NCI-H2029 (cell line): ENCODE data around the gene KMT5B.
"Not testable (repeated sequence)": the region's sequence is repeated elsewhere in the genome, so short reads cannot be mapped to it uniquely, and the experiment has no call there.

Experiments used
- DNase-seq: peaks from one replicate; lab custom pipeline; 2025; lab: John Stamatoyannopoulos, UW

KMT5B gene

GRCh38 chr11:68213135-68213515 lies at the start of gene KMT5B:
TSS of gene KMT5B (minus strand) at chr11:68213296. CDS start at chr11:68190076, 23,220 bp downstream.
- DNase-seq, result no peak

GRCh38 chr11:68262544-68262827 lies 49.4 kb upstream of the KMT5B start:
- no peak for DNase-seq

GRCh38 chr11:68261749-68262543 lies 48.9 kb upstream of the KMT5B start:
- no peak for DNase-seq

GRCh38 chr11:68261006-68261405 lies 47.9 kb upstream of the KMT5B start:
- DNase-seq, result no peak

- DNase-seq, result no peak
These were observed 47.4 kb upstream of the KMT5B start for GRCh38 chr11:68260484-68260883.

GRCh38 chr11:68259122-68259959 lies 46.2 kb upstream of the KMT5B start:
- DNase-seq, result no peak

GRCh38 chr11:68258363-68258765 lies 45.3 kb upstream of the KMT5B start:
- DNase-seq, result no peak

- peak; percentile 95 for DNase-seq
These were observed 44.6 kb upstream of the KMT5B start for GRCh38 chr11:68257477-68258362.

GRCh38 chr11:68256331-68256741 lies 43.2 kb upstream of the KMT5B start:
- no peak for DNase-seq

GRCh38 chr11:68255526-68255925 lies 42.4 kb upstream of the KMT5B start:
- no peak for DNase-seq

- no peak for DNase-seq
These were observed 41.3 kb upstream of the KMT5B start for GRCh38 chr11:68254421-68254820.

GRCh38 chr11:68251765-68252164 lies 38.7 kb upstream of the KMT5B start:
- DNase-seq, result no peak

- DNase-seq, result not testable (repeated sequence)
These were observed 31.8 kb upstream of the KMT5B start for GRCh38 chr11:68244912-68245311.

- not testable (repeated sequence) for DNase-seq
These were observed 30.8 kb upstream of the KMT5B start for GRCh38 chr11:68243847-68244246.

- no peak for DNase-seq
These were observed 29.5 kb upstream of the KMT5B start for GRCh38 chr11:68242616-68243015.

- no peak for DNase-seq
These were observed 18.5 kb upstream of the KMT5B start for GRCh38 chr11:68231621-68232020.

- no peak for DNase-seq
These were observed 16.5 kb upstream of the KMT5B start for GRCh38 chr11:68229601-68230000.

- DNase-seq, result no peak
These were observed 13.3 kb upstream of the KMT5B start for GRCh38 chr11:68226421-68226820.

GRCh38 chr11:68224606-68225005 lies 11.5 kb upstream of the KMT5B start:
- no peak for DNase-seq

GRCh38 chr11:68223275-68223674 lies 10.2 kb upstream of the KMT5B start:
- no peak for DNase-seq

- no peak for DNase-seq
These were observed 8.3 kb upstream of the KMT5B start for GRCh38 chr11:68221406-68221805.

GRCh38 chr11:68216171-68216938 lies 3.3 kb upstream of the KMT5B start:
- DNase-seq, result peak; percentile 48
